ENCODE results near the gene SUSD6. TPM values are rescaled to one million over a fixed set of nuclear protein-coding genes. Genes with fewer than 3 reads are reported as not detected.

Gene SUSD6
- total and polyA plus RNA-seq, 2 donors from 2014 or later = 14.3 to 84.2 TPM

DNA sequence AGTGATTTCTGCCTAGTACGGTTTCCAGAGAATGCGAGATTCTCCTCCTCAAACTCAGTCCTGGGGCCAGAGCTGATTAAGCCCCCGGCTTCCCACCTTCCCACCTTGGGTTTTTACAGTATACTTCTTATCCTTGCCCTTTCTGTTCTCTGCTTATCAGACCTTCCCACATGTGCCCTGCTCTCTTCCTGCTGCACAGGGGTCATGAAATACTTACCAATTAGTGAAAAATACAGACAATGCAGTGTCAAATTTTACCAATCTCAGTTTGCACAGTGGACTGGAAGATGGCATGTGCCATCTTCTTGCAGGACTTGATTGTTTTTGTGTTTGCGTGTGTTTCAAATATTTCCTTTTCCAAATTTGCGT, 14.7 kb downstream of the SUSD6 start:
- H3K36me3 ChIP-seq (ENCODE audit: control insufficient read depth in 2 of 3, insufficient read depth in 3 of 3, low read length in 3 of 3) = no peaks in the 10 kb centered on the region
- peaks cover 0 to 51% (median 34%) of the 10 kb centered on the region in 3 donors for H3K4me1 ChIP-seq (ENCODE audit: control insufficient read depth in 2 of 3, insufficient read depth in 2 of 3, low read depth in 1 of 3, low read length in 3 of 3)
- no peaks in the 10 kb centered on the region for H3K27me3 ChIP-seq (ENCODE audit: control insufficient read depth, insufficient read depth, low read length)
- no peak overlapping the region for H3K27ac ChIP-seq (ENCODE audit: low read depth in 2 of 2, low read length in 2 of 2)
- TF ChIP-seq, protein P1, sequence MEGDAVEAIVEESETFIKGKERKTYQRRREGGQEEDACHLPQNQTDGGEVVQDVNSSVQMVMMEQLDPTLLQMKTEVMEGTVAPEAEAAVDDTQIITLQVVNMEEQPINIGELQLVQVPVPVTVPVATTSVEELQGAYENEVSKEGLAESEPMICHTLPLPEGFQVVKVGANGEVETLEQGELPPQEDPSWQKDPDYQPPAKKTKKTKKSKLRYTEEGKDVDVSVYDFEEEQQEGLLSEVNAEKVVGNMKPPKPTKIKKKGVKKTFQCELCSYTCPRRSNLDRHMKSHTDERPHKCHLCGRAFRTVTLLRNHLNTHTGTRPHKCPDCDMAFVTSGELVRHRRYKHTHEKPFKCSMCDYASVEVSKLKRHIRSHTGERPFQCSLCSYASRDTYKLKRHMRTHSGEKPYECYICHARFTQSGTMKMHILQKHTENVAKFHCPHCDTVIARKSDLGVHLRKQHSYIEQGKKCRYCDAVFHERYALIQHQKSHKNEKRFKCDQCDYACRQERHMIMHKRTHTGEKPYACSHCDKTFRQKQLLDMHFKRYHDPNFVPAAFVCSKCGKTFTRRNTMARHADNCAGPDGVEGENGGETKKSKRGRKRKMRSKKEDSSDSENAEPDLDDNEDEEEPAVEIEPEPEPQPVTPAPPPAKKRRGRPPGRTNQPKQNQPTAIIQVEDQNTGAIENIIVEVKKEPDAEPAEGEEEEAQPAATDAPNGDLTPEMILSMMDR (IDR thresholded peaks at IDR 0.05; ENCODE audit: borderline replicate concordance, extremely low read depth, insufficient read depth) = no peak
- no peaks in the 10 kb centered on the region for H3K9me3 ChIP-seq (ENCODE audit: control insufficient read depth in 2 of 3, insufficient read depth in 1 of 3, low read length in 3 of 3)
- DNase-seq (no peak), FAIRE-seq (no peak)
- H3K4me3 ChIP-seq (ENCODE audit: low read length in 3 of 3) = no peak overlapping the region
- H3K9ac ChIP-seq (ENCODE audit: low read length in 3 of 3) = peak overlapping the region in 1 of 3 donors; percentile 20
- intact Hi-C loops (cut with DNase I) = no loop called here

DNA sequence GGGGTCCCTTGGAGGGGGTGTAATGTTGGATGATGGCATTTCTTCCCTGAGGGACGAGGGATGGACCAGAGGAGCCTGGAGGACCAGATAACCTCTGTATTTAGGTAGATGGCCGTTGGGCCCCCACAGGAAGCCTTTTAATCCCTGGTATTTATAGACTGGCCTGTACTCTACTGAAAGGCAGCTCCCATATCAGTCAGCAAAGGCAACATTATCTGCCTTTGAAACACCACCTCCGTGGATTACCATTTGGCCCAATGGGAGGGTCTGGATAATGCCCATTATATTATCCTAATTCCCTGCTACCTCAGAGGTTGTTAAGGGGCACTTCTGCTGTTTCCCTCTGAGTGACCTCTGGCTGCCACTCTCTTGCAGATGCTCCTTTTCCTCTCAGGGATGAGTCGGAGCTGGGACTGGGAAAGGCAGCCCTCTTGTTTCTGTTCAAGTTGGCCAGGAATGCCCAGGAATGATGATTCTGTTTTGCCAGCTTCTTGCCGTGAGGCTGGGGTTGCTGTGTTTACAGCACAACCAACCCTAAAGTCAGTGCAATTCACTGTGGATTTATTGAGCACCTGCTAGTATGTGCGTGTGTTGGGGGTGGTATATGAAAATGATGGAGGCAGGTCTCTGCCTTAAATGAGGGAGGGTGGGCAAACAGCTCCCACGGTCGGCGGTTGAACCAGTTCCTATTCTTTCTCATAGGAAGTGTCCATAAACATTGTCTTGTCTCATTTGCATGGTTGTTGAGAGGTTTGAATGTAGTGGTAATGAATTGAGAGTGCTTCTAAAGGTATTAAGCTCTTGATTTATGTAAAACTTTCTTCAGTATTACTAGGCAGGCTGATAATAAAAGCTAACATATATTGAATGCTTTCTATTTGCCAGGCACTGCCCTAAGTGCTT, 18.1 kb downstream of the SUSD6 start:
- intact Hi-C loops (cut with DNase I) = no loop called here
- FAIRE-seq = no peak
- TF ChIP-seq, protein P1 (IDR thresholded peaks at IDR 0.05; ENCODE audit: borderline replicate concordance, extremely low read depth, insufficient read depth) = no peak
- peaks cover 7 to 58% (median 47%) of the 10 kb centered on the region in 3 donors for H3K4me1 ChIP-seq (ENCODE audit: control insufficient read depth in 2 of 3, insufficient read depth in 2 of 3, low read depth in 1 of 3, low read length in 3 of 3)
- H3K9ac ChIP-seq (ENCODE audit: low read length in 3 of 3) = no peak overlapping the region
- no peaks in the 10 kb centered on the region for H3K9me3 ChIP-seq (ENCODE audit: control insufficient read depth in 2 of 3, insufficient read depth in 1 of 3, low read length in 3 of 3)
- H3K27ac ChIP-seq (ENCODE audit: low read depth in 2 of 2, low read length in 2 of 2) = no peak overlapping the region
- no peaks in the 10 kb centered on the region for H3K27me3 ChIP-seq (ENCODE audit: control insufficient read depth, insufficient read depth, low read length)
- H3K36me3 ChIP-seq (ENCODE audit: control insufficient read depth in 2 of 3, insufficient read depth in 3 of 3, low read length in 3 of 3) = no peaks in the 10 kb centered on the region
- DNase-seq = no peak
- H3K4me3 ChIP-seq (ENCODE audit: low read length in 3 of 3) = no peak overlapping the region

DNA sequence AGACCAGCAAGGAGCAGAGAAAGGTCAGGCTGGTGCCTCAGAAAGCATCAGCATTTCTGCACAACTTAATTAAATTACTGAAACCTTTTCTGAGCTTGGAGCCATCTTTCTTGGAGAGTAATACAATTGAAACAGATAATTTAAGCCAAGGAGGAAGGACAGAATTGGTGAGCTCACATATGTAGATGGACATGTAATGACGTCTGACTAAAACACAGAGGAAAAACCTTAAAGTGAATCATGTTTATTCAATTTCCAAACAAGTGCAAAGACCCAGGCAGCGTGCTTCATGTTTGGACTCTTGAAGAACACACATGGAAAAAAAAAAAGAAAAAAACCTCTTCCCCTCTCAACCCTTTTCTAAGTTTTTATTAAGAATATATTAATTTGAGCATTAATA, 19.0 kb downstream of the SUSD6 start:
- TF ChIP-seq, protein P1 (IDR thresholded peaks at IDR 0.05; ENCODE audit: borderline replicate concordance, extremely low read depth, insufficient read depth) = no peak
- FAIRE-seq (no peak), DNase-seq (no peak)
- Histone ChIP-seq H3K36me3 (ENCODE audit: control insufficient read depth in 2 of 3, insufficient read depth in 3 of 3, low read length in 3 of 3) (no peaks in the 10 kb centered on the region), H3K27me3 (ENCODE audit: control insufficient read depth, insufficient read depth, low read length) (no peaks in the 10 kb centered on the region), H3K4me1 (ENCODE audit: control insufficient read depth in 2 of 3, insufficient read depth in 2 of 3, low read depth in 1 of 3, low read length in 3 of 3) (peaks cover 7 to 58% (median 46%) of the 10 kb centered on the region in 3 donors), H3K4me3 (ENCODE audit: low read length in 3 of 3) (no peak overlapping the region), H3K9me3 (ENCODE audit: control insufficient read depth in 2 of 3, insufficient read depth in 1 of 3, low read length in 3 of 3) (no peaks in the 10 kb centered on the region), H3K9ac (ENCODE audit: low read length in 3 of 3) (no peak overlapping the region), H3K27ac (ENCODE audit: low read depth in 2 of 2, low read length in 2 of 2) (no peak overlapping the region)
- intact Hi-C loops (cut with DNase I) = no loop called here

All from kidney (tissue), 14 donors.